GM08714 (cell line): ENCODE results near the gene RHOT2.
"Not testable (repeated sequence)": the region's sequence is repeated elsewhere in the genome, so short reads cannot be mapped to it uniquely, and the experiment has no call there.

ENCODE experiments used
- H3K4me3 ChIP-seq: fragments of 200-500 bp; sonication (Bioruptor generic); 2 replicates; pipeline ENCODE4 v1.5.1; 2014; ENCODE audit warnings: mild to moderate bottlenecking, low read length, inconsistent platforms
- ZNF274 ChIP-seq: IDR thresholded peaks from 2 replicates; pipeline ENCODE4 v1.6.1; 2012; ENCODE audit warnings: mild to moderate bottlenecking, low read depth, low read length

Gene RHOT2

GRCh38 chr16:707062-707538 is 39.2 kb downstream of the RHOT2 start:
- no peak overlapping the region for H3K4me3 ChIP-seq
- TF ChIP-seq ZNF274, result no peak

- TF ChIP-seq ZNF274, result no peak
- no peak overlapping the region for H3K4me3 ChIP-seq
Observed at GRCh38 chr16:708019-708418, 40.1 kb downstream of the RHOT2 start.

- H3K4me3 ChIP-seq, result no peak overlapping the region
- TF ChIP-seq ZNF274, result no peak
Observed at GRCh38 chr16:708959-709358, 41.0 kb downstream of the RHOT2 start.

- H3K4me3 ChIP-seq, result no peak overlapping the region
- no peak for TF ChIP-seq ZNF274
Observed at GRCh38 chr16:709566-710499, 41.9 kb downstream of the RHOT2 start.

- TF ChIP-seq ZNF274, result no peak
- H3K4me3 ChIP-seq, result no peak overlapping the region
Observed at GRCh38 chr16:710500-711075, 42.7 kb downstream of the RHOT2 start.

GRCh38 chr16:711084-711483 is 43.2 kb downstream of the RHOT2 start:
- H3K4me3 ChIP-seq, result no peak overlapping the region
- TF ChIP-seq ZNF274, result no peak

- H3K4me3 ChIP-seq, result no peak overlapping the region
- TF ChIP-seq ZNF274, result no peak
Observed at GRCh38 chr16:711548-712320, 43.8 kb downstream of the RHOT2 start.

- H3K4me3 ChIP-seq, result not testable (repeated sequence)
Observed at GRCh38 chr16:712740-713250, 44.9 kb downstream of the RHOT2 start.

- no peak for TF ChIP-seq ZNF274
Observed at GRCh38 chr16:714079-714478, 46.1 kb downstream of the RHOT2 start.

GRCh38 chr16:714558-715476 is 46.9 kb downstream of the RHOT2 start, which contains the start of gene METRN:
Gene METRN, plus strand, starts transcription at chr16:715118. Its CDS starts 172 bp downstream, at chr16:715290.
- TF ChIP-seq ZNF274, result no peak
- H3K4me3 ChIP-seq, result peak within 1 kb of the TSS; percentile 43; the same call in 1 of the 2 replicates

More at GRCh38 chr16:714079-714478, 46.1 kb downstream of the RHOT2 start:
- no peak overlapping the region for H3K4me3 ChIP-seq

GRCh38 chr16:715477-716199 is 47.7 kb downstream of the RHOT2 start:
- TF ChIP-seq ZNF274, result no peak
- peak overlapping the region; percentile 43; the same call in 1 of the 2 replicates for H3K4me3 ChIP-seq

GRCh38 chr16:716200-716568 is 48.3 kb downstream of the RHOT2 start:
- TF ChIP-seq ZNF274, result no peak
- H3K4me3 ChIP-seq, result no peak overlapping the region
